H54 (cell line): Measurements from ENCODE around the gene LDB2.

Experiments
- DNase-seq: peaks from one replicate; pipeline ENCODE4 v3.0.0; 2011; ENCODE audit warnings: low spot score, mixed read lengths; ENCODE audit not compliant: insufficient read length
- FAIRE-seq: peaks from 3 replicates; lab custom pipeline; 2011; peaks lifted over from hg19 to GRCh38; lab: Jason Lieb, UNC
- POLR2A ChIP-seq: IDR thresholded peaks from 2 replicates; pipeline ENCODE4 v1.6.1; 2011; ENCODE audit warnings: low read depth, mild to moderate bottlenecking, low read length

LDB2 gene

DNA sequence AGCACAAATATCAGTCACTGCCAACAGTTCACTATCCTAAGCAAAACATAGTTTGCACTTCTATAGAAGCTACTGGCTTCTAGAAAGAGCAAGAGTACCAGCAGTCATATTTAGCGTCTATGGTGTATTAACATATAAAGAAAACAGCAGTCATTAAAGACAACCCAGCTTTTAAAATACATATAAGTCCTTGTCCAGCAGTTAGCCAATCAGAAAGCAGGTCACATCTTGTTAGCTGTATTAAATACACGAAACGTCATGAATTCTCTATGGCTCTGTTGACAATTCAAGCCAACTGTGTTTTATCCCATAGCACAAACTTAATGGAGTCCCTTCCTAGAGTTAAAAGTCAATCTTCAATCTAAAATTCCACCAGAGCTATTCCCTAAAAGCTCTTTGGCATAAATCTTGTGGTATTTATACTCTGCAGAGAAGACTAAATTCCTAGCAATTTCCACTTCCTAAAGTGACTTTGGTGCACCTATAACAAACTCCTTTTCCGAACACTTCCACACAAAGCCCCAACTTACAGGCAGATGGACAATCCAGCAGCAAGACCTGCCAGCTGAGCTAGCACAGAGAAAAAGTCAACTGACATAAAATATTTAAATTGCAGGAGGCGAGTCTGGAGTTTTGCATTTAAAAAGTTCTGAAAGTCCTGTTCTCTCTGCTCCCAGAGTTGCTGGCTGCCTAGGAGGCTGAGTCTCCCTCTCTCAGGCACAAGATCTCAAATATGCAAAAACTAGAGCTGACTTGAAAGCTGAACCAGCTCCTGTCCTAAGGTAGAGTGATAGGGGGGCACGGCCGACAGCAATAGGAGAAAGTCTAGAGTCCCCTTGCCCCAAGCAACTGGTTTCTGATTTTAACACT, 1.3 kb downstream of the LDB2 start:
- FAIRE-seq (no peak), DNase-seq (no peak)
- TF ChIP-seq POLR2A: no peak

- FAIRE-seq: no peak
- no peak for TF ChIP-seq POLR2A
- no peak for DNase-seq
Observed at GRCh38 chr4:16894406-16894805, 4.0 kb downstream of the LDB2 start.

GRCh38 chr4:16893141-16893651, 5.2 kb downstream of the LDB2 start:
- DNase-seq (no peak), FAIRE-seq (no peak)
- TF ChIP-seq POLR2A: no peak

DNA sequence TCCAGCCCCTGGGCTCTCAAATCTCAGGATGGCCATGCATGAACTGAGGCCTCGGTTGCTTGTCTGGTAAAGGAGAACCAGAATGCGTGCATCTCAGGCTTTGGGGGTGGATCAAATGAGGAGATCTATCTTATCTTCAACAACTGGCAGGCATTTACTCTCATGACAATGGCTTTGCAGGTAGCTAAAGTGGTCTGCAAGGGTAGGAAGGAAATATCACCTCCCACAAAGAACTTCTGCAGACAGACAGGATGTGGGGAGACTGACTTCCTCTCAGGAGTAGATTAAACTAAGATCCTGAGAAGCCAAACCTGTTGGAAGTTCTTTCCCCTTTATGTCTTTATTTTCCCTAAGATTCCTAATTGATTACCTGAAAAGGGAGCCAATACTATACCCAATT, 7.8 kb downstream of the LDB2 start:
- DNase-seq (no peak), FAIRE-seq (no peak)
- no peak for TF ChIP-seq POLR2A

GRCh38 chr4:16889945-16890344, 8.5 kb downstream of the LDB2 start:
- FAIRE-seq: no peak
- TF ChIP-seq POLR2A: no peak
- DNase-seq: no peak

GRCh38 chr4:16887887-16888286, 10.6 kb downstream of the LDB2 start:
- DNase-seq (no peak), FAIRE-seq (no peak)
- no peak for TF ChIP-seq POLR2A

DNA sequence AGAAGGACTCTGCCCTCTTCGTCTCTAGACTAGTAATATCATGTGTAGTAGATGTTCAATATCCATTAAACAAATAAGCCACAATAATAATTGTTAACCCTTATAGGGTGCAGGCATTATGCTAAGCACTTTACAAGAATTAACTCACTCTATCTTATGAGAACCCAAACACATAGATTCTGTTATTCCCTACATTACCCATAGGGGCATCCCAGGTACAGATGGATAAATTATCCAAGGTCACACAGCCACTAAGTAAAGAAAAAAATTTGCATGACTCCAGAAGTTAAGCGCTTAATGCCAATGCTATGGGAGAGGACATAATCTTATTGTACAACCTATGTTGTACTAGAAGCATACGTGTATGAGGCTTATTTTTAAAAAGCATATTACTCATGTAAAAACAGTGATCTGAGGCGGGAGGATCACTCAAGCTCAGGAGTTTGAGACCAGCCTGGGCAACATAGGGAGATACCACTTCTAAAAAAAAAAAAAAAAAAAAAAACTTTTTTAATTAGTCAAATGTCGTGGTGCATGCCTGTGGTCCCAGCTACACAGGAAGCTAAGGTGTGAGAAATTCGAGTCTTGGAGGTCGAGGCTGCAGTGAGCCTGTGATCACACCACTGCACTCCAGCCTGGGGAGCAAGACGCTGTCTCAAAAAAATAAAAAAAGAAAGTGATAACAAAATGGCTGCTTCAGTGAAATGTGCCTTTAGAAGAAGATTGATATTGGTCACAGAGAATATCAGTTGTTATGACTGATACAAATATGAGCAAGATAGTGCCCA, 13.6 kb downstream of the LDB2 start:
- DNase-seq (no peak), FAIRE-seq (no peak)
- TF ChIP-seq POLR2A: no peak

DNA sequence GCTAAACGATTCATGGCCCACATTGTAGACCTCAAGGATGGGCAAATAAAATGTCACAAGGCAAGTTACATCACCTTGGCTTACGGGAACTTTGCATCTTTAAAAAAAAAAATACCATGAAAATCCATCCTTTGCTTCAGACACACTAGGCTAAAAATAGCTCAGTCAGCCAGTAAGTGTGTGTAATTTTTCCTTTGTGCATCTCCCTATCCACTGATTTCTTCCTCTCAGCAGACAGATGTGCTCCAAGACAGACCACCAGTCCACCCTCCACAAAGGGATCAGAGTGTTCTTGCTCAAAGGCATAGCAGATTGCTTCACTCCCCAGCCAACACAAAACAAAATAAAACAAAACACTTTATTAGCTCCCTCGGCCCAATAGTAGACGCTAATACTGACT, 14.6 kb downstream of the LDB2 start:
- FAIRE-seq (no peak), DNase-seq (no peak)
- TF ChIP-seq POLR2A: no peak

- TF ChIP-seq POLR2A: no peak
Observed at GRCh38 chr4:16881151-16881884, 17.1 kb downstream of the LDB2 start.

GRCh38 chr4:16875487-16875886, 23.0 kb downstream of the LDB2 start:
- FAIRE-seq (no peak), DNase-seq (no peak)
- no peak for TF ChIP-seq POLR2A

More at GRCh38 chr4:16881151-16881884, 17.1 kb downstream of the LDB2 start:
- no peak for DNase-seq
- FAIRE-seq: no peak

DNA sequence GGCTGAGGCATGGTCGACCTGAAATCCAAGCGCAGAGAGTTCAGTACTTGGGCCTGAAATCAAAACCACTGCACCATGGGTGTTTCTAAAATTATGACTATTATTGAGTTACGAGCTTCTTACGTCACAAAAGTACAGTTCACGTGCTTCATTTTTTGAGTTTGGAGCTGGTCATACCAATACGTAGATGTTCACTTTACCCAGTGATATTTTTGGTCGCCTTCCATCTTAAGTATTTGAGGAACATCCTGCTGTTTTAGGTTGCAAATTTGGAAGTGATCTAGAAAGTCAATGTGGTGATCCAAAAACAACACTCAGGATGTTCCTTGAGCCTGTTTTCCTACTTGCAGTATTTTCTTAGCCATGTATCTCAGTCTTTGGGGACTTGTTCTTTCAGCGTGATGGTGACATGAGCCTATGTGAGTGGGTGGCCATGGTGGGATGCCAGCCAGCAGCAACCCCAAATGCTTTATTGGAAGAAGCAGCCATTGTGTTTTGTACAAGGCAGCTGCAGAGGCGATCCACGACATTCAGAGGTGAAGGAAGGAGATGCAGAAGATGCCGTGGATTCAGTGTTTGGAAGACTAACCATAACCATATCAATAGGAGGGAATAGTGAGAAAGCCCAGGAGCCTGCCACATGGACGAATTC, 28.7 kb downstream of the LDB2 start:
- TF ChIP-seq POLR2A: no peak
- FAIRE-seq (no peak), DNase-seq (no peak)

DNA sequence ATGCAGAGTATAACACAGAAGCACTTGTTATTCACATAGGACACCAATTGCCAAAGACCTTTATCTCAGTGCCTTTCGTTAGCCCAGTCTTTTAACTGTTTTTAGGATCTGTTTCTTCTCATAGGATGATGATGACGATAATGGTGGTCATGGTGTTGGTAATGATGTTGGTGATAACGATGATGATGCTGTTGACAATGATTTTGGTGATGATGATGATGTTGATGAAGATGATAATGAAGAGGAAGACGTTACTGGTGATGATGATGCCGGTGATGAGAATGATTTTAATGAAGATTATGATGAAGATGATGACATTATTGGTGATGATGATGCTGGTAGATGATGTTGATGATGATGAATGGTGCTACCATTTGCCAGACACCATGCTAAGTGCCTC, 29.8 kb downstream of the LDB2 start:
- no peak for TF ChIP-seq POLR2A
- FAIRE-seq (no peak), DNase-seq (no peak)

DNA sequence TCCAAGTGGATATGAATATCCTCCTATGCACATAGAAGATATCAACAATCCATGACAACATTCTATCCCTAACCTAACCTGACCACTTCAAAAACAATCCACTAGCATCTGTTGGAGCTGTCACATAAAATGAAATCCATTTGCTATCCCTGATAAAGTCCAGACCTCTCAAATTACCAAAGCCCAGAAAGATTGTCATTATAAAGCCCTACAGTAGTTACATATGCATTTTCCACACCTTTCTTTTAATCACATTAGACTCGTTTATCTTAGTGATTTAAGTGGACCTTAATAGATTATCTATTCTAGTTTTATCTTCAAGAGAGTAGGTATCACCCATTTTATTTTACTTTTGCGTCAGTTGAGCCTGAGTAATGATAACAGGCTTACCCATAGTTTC, 30.6 kb downstream of the LDB2 start:
- FAIRE-seq (no peak), DNase-seq (no peak)
- no peak for TF ChIP-seq POLR2A
